ENCODE data around the gene MRPS5. TPM values are rescaled to one million over a fixed set of nuclear protein-coding genes. Genes with fewer than 3 reads are reported as not detected.

The MRPS5 gene
- total RNA-seq, 1 donor from 2014 or later = 43.3 TPM

- Mint-ChIP-seq H3K36me3 (ENCODE audit: unreplicated experiment) (peaks cover 25% of the 10 kb centered on the region), H3K27ac (ENCODE audit: unreplicated experiment) (peak within 1 kb of the TSS; percentile 86), H3K4me3 (ENCODE audit: unreplicated experiment) (peak within 1 kb of the TSS; percentile 82), H3K4me1 (ENCODE audit: unreplicated experiment) (peaks cover 19% of the 10 kb centered on the region), H3K9me3 (ENCODE audit: unreplicated experiment) (peaks cover 11% of the 10 kb centered on the region), H3K27me3 (ENCODE audit: unreplicated experiment) (no peaks in the 10 kb centered on the region)
- TF ChIP-seq CTCF (IDR thresholded peaks at IDR 0.05) = no peak
- peak; percentile 88 for DNase-seq (ENCODE audit: extremely low spot score, unreplicated experiment)
Measured at GRCh38 chr2:95159690-95160449, 38.3 kb upstream of the MRPS5 start, which contains the start of gene ZNF514. Gene ZNF514, minus strand, starts transcription at chr2:95159848. Its CDS starts 6,595 bp downstream, at chr2:95153253.

DNA sequence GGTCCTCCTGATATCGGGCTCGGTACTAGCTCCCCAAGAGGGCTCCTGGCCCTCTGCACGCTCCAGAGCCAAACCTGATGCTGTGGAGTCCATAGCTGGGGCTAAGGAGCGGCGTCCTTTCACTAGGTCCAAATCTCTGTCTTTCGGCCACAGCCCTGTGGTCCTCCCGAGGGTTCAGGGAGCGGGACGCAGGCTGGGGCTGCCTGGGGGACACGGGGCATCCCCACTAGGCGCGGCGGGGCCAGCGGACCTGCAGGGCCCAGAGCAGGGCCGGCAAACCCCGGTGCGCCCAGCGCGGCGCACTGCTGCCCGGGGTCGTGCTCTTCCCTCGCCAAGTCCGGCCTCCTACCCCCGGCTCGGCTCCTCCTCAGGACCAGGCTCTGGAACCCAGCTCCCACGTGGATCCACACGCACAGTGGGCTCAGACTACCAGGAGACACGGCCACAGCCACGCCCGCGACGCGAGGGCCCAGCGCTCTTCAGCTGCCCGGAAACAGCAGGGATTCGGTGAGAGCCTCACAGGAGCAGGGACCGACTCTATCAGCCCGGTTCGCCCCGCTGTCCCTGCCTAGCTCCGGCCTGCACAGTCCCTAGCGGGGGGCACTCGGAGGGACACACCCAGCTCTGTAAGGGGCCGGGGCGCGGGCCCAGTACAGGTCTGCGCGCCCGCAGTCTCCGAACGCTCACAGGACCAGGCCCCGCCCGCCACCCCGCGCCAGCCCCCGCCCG lies 37.4 kb upstream of the MRPS5 start:
- H3K27me3 Mint-ChIP-seq (ENCODE audit: unreplicated experiment) = no peaks in the 10 kb centered on the region
- peaks cover 32% of the 10 kb centered on the region for H3K36me3 Mint-ChIP-seq (ENCODE audit: unreplicated experiment)
- no peak for DNase-seq (ENCODE audit: extremely low spot score, unreplicated experiment)
- peak overlapping the region; percentile 70 for H3K27ac Mint-ChIP-seq (ENCODE audit: unreplicated experiment)
- peaks cover 16% of the 10 kb centered on the region for H3K9me3 Mint-ChIP-seq (ENCODE audit: unreplicated experiment)
- H3K4me1 Mint-ChIP-seq (ENCODE audit: unreplicated experiment) = peaks cover 13% of the 10 kb centered on the region
- H3K4me3 Mint-ChIP-seq (ENCODE audit: unreplicated experiment) = peak overlapping the region; percentile 82
- no peak for TF ChIP-seq CTCF (IDR thresholded peaks at IDR 0.05)

GRCh38 chr2:95158441-95158840 lies 36.8 kb upstream of the MRPS5 start:
- no peak for DNase-seq (ENCODE audit: extremely low spot score, unreplicated experiment)
- peak overlapping the region; percentile 4 for H3K27ac Mint-ChIP-seq (ENCODE audit: unreplicated experiment)
- H3K4me1 Mint-ChIP-seq (ENCODE audit: unreplicated experiment) = peaks cover 11% of the 10 kb centered on the region
- H3K36me3 Mint-ChIP-seq (ENCODE audit: unreplicated experiment) = peaks cover 38% of the 10 kb centered on the region
- peak overlapping the region; percentile 82 for H3K4me3 Mint-ChIP-seq (ENCODE audit: unreplicated experiment)
- no peak for TF ChIP-seq CTCF (IDR thresholded peaks at IDR 0.05)
- peaks cover 18% of the 10 kb centered on the region for H3K9me3 Mint-ChIP-seq (ENCODE audit: unreplicated experiment)
- no peaks in the 10 kb centered on the region for H3K27me3 Mint-ChIP-seq (ENCODE audit: unreplicated experiment)

DNA sequence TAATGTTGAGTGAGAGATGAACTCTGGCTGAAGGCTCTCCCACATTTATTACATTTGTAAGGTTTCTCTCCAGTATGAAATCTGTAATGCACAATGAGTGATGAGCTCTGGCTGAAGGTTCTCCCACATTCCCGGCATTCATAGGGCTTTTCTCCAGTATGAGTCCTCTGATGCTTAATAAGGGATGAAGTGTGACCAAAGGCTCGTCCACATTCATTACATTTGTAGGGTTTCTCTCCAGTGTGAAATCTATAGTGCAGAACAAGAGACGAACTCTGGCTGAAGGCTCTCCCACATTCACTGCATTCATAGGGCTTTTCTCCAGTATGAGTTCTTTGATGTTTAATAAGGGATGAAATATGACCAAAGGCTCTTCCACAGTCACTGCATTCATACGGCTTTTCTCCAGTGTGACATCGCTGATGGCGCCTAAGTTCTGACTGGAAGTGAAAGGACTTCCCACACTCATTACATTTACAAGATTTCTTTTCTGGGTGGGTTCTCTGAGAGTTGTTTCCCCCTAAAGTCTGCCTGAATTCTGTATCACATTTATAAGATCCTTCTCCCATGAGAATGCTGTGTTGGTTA lies 27.9 kb upstream of the MRPS5 start:
- DNase-seq (ENCODE audit: extremely low spot score, unreplicated experiment) = no peak
- no peak overlapping the region for H3K4me3 Mint-ChIP-seq (ENCODE audit: unreplicated experiment)
- TF ChIP-seq CTCF (IDR thresholded peaks at IDR 0.05) = no peak
- no peaks in the 10 kb centered on the region for H3K27me3 Mint-ChIP-seq (ENCODE audit: unreplicated experiment)
- no peaks in the 10 kb centered on the region for H3K4me1 Mint-ChIP-seq (ENCODE audit: unreplicated experiment)
- H3K9me3 Mint-ChIP-seq (ENCODE audit: unreplicated experiment) = peaks cover 65% of the 10 kb centered on the region
- H3K27ac Mint-ChIP-seq (ENCODE audit: unreplicated experiment) = no peak overlapping the region
- H3K36me3 Mint-ChIP-seq (ENCODE audit: unreplicated experiment) = peaks cover 89% of the 10 kb centered on the region

DNA sequence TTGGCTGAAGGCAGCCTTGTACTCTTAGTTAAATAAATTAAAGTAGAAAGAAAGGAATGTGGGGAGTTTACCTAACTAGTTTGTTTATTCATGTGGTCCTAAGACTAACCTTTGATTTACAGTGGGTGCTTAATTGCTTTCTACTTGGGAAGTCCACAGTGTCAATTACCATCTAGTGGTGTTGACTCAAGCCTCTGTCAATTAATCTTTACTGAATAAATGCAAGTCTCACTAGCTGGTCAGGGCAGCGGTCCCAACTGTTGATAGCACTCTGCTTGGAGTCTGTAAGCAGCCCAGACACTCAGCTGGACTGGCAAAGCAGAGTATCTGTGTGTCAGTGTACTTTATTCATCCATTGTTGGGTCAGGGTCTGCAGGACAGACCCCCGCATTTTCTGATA lies 22.2 kb upstream of the MRPS5 start:
- no peak overlapping the region for H3K27ac Mint-ChIP-seq (ENCODE audit: unreplicated experiment)

More for the DNA sequence above, 22.2 kb upstream of the MRPS5 start:
- no peak for DNase-seq (ENCODE audit: extremely low spot score, unreplicated experiment)
- H3K36me3 Mint-ChIP-seq (ENCODE audit: unreplicated experiment) = peaks cover 63% of the 10 kb centered on the region
- H3K27me3 Mint-ChIP-seq (ENCODE audit: unreplicated experiment) = no peaks in the 10 kb centered on the region
- H3K9me3 Mint-ChIP-seq (ENCODE audit: unreplicated experiment) = peaks cover 64% of the 10 kb centered on the region
- H3K4me1 Mint-ChIP-seq (ENCODE audit: unreplicated experiment) = no peaks in the 10 kb centered on the region
- H3K4me3 Mint-ChIP-seq (ENCODE audit: unreplicated experiment) = no peak overlapping the region
- no peak for TF ChIP-seq CTCF (IDR thresholded peaks at IDR 0.05)
